H9 (cell line): ENCODE results near the gene RAB9A. TPM values are rescaled to one million over a fixed set of nuclear protein-coding genes. Genes with fewer than 3 reads are reported as not detected.

Experiments used
- DNase-seq: peaks from one replicate; pipeline ENCODE4 v3.0.0-alpha.2; 2017
- H2AFZ ChIP-seq: one replicate; pipeline ENCODE4 v1.6.1; 2013; ENCODE audit warnings: mild to moderate bottlenecking, low read length, control low read depth, moderate library complexity
- H2AK5ac ChIP-seq: 2 replicates; pipeline ENCODE4 v1.6.1; 2013; ENCODE audit warnings: low read length, control low read depth, mixed read lengths; ENCODE audit not compliant: insufficient read length
- H2BK120ac ChIP-seq: one replicate; pipeline ENCODE4 v1.6.1; 2013; ENCODE audit warnings: low read depth, mild to moderate bottlenecking, low read length, control low read depth, inconsistent platforms; ENCODE audit not compliant: poor library complexity, severe bottlenecking
- H2BK12ac ChIP-seq: 2 replicates; pipeline ENCODE4 v1.6.1; 2013; ENCODE audit warnings: low read length, control low read depth, mixed read lengths, low read depth; ENCODE audit not compliant: insufficient read length
- H2BK15ac ChIP-seq: 2 replicates; pipeline ENCODE4 v1.6.1; 2013; ENCODE audit warnings: low read depth, low read length, control low read depth
- H2BK20ac ChIP-seq: one replicate; pipeline ENCODE4 v1.6.1; 2013; ENCODE audit warnings: low read depth, mild to moderate bottlenecking, low read length, control low read depth, inconsistent platforms; ENCODE audit not compliant: poor library complexity, severe bottlenecking
- H2BK5ac ChIP-seq: 2 replicates; pipeline ENCODE4 v1.6.1; 2013; ENCODE audit warnings: low read length, control low read depth, mixed read lengths; ENCODE audit not compliant: insufficient read length
- H3K14ac ChIP-seq: 2 replicates; pipeline ENCODE4 v1.6.1; 2013; ENCODE audit warnings: low read length, control low read depth; ENCODE audit not compliant: insufficient read depth
- H3K18ac ChIP-seq: 2 replicates; pipeline ENCODE4 v1.6.1; 2013; ENCODE audit warnings: low read depth, mild to moderate bottlenecking, mixed read lengths, low read length, control low read depth; ENCODE audit not compliant: insufficient read length
- H3K23ac ChIP-seq: 2 replicates; pipeline ENCODE4 v1.6.1; 2013; ENCODE audit warnings: low read length, control low read depth, mixed read lengths, low read depth; ENCODE audit not compliant: insufficient read length
- H3K23me2 ChIP-seq: 2 replicates; pipeline ENCODE4 v1.6.1; 2013; ENCODE audit warnings: low read depth, mild to moderate bottlenecking, mixed read lengths, low read length, control low read depth; ENCODE audit not compliant: insufficient read length, poor library complexity, severe bottlenecking
- H3K27ac ChIP-seq: 2 replicates; pipeline ENCODE4 v1.5.1; 2013; ENCODE audit warnings: low read length, control low read depth, mixed read lengths, low read depth; ENCODE audit not compliant: insufficient read length
- H3K27me3 ChIP-seq: 2 replicates; pipeline ENCODE4 v1.6.1; 2013; ENCODE audit warnings: low read length, control low read depth, inconsistent platforms; ENCODE audit not compliant: insufficient read depth
- H3K4ac ChIP-seq: 2 replicates; pipeline ENCODE4 v1.6.1; 2013; ENCODE audit warnings: low read depth, mild to moderate bottlenecking, control low read depth, inconsistent platforms, low read length, moderate library complexity
- H3K4me1 ChIP-seq: 2 replicates; pipeline ENCODE4 v1.6.1; 2013; ENCODE audit warnings: low read length, control low read depth, inconsistent platforms; ENCODE audit not compliant: insufficient read depth
- H3K4me2 ChIP-seq: 2 replicates; pipeline ENCODE4 v1.6.1; 2013; ENCODE audit warnings: low read length, control low read depth, mixed read lengths; ENCODE audit not compliant: insufficient read length, insufficient read depth
- H3K56ac ChIP-seq: 2 replicates; pipeline ENCODE4 v1.6.1; 2013; ENCODE audit warnings: low read depth, mild to moderate bottlenecking, mixed read lengths, low read length, control low read depth; ENCODE audit not compliant: insufficient read length
- H3K79me1 ChIP-seq: 2 replicates; pipeline ENCODE4 v1.6.1; 2013; ENCODE audit warnings: low read depth, mild to moderate bottlenecking, moderate library complexity, low read length, control low read depth, inconsistent platforms; ENCODE audit not compliant: insufficient read depth, poor library complexity, severe bottlenecking
- H3K79me2 ChIP-seq: 2 replicates; pipeline ENCODE4 v1.6.1; 2013; ENCODE audit warnings: low read length, control low read depth, inconsistent platforms; ENCODE audit not compliant: insufficient read depth
- H3K9ac ChIP-seq: 2 replicates; pipeline ENCODE4 v1.6.1; 2013; ENCODE audit warnings: low read length, control low read depth, mixed read lengths; ENCODE audit not compliant: insufficient read length; ENCODE audit errors: extremely low read depth
- H3K9me3 ChIP-seq: one replicate; pipeline ENCODE4 v1.6.1; 2013; ENCODE audit warnings: low read depth, low read length, inconsistent platforms; ENCODE audit not compliant: control insufficient read depth
- H3T11ph ChIP-seq: one replicate; pipeline ENCODE4 v1.6.1; 2013; ENCODE audit warnings: mild to moderate bottlenecking, low read length, control low read depth, inconsistent platforms
- H4K20me1 ChIP-seq: one replicate; pipeline ENCODE4 v1.6.1; 2013; ENCODE audit not compliant: control insufficient read depth, insufficient read length, insufficient read depth
- H4K5ac ChIP-seq: 2 replicates; pipeline ENCODE4 v1.6.1; 2013; ENCODE audit warnings: low read depth, mild to moderate bottlenecking, mixed read lengths, low read length, control low read depth; ENCODE audit not compliant: insufficient read length
- H4K8ac ChIP-seq: replicated peaks from 2 replicates; pipeline ENCODE4 v1.6.1; 2013; ENCODE audit warnings: low read length, control low read depth, mixed read lengths, low read depth; ENCODE audit not compliant: insufficient read length
- H4K91ac ChIP-seq: 2 replicates; pipeline ENCODE4 v1.6.1; 2013; ENCODE audit warnings: low read depth, mild to moderate bottlenecking, moderate library complexity, mixed read lengths, low read length, control low read depth; ENCODE audit not compliant: insufficient read length
- H3K27ac Mint-ChIP-seq, 3 experiments: 2 replicates in 2 of 3; 3 replicates in 1 of 3; pipeline ENCODE4 v1.8.0; 2020 to 2021; ENCODE audit warnings: mixed read lengths in 3 of 3, mild to moderate bottlenecking in 1 of 3, moderate library complexity in 1 of 3
- H3K27me3 Mint-ChIP-seq: 2 replicates; pipeline ENCODE4 v1.8.0; 2021; ENCODE audit warnings: low read depth, mild to moderate bottlenecking, moderate library complexity, mixed read lengths
- H3K36me3 Mint-ChIP-seq, 3 experiments: 2 replicates in 2 of 3; 3 replicates in 1 of 3; pipeline ENCODE4 v1.8.0; 2020 to 2021; ENCODE audit warnings: low read depth in 3 of 3, mixed read lengths in 3 of 3; ENCODE audit not compliant: insufficient read depth in 1 of 3
- H3K4me1 Mint-ChIP-seq, 2 experiments: 2 replicates each; pipeline ENCODE4 v1.8.0; 2020; ENCODE audit warnings: mixed read lengths in 2 of 2
- H3K4me3 Mint-ChIP-seq, 2 experiments: 2 replicates in 1 of 2; 3 replicates in 1 of 2; pipeline ENCODE4 v1.8.0; 2020 to 2021; ENCODE audit warnings: mild to moderate bottlenecking in 2 of 2, mixed read lengths in 2 of 2, moderate library complexity in 1 of 2
- H3K9me3 Mint-ChIP-seq, 2 experiments: 2 replicates in 1 of 2; 3 replicates in 1 of 2; pipeline ENCODE4 v1.8.0; 2020; ENCODE audit warnings: mild to moderate bottlenecking in 2 of 2, mixed read lengths in 2 of 2, moderate library complexity in 1 of 2
- CTCF ChIP-seq: fragments of 200-600 bp; sonication (generic); conservative IDR thresholded peaks from 3 replicates; pipeline ENCODE4 v1.8.0; 2021; ENCODE audit warnings: antibody characterized with exemption, mild to moderate bottlenecking
- WGBS: extraction: QIAGEN DNeasy Blood & Tissue Kit; methylation state at CpG from one replicate; pipeline ENCODE4 v1.1.7; 2013; ENCODE audit warnings: missing lambda C conversion rate, low lambda C conversion rate, mixed read lengths; ENCODE audit not compliant: insufficient read length; ENCODE audit errors: extremely low coverage; 5-methylcytosine and 5-hydroxymethylcytosine counted together
- total RNA-seq: library from RNA; stranded (reverse); gene quantifications from 2 replicates; pipeline ENCODE4 v1.2.1, GENCODE V29; 2021

The RAB9A gene
- total RNA-seq, 1 experiment from 2014 or later: 21.3 TPM

GRCh38 chrX:13661735-13662288 lies 27.1 kb upstream of the RAB9A start:
- Mint-ChIP-seq H3K4me1 (peaks cover 6 to 7% of the 10 kb centered on the region in 2 experiments), H3K27me3 (no peaks in the 10 kb centered on the region), H3K9me3 (peaks cover 38 to 60% of the 10 kb centered on the region in 2 experiments), H3K27ac (no peak overlapping the region), H3K36me3 (peaks cover 15 to 38% (median 31%) of the 10 kb centered on the region in 3 experiments; a peak in 6 of 7 replicates), H3K4me3 (no peak overlapping the region)
- H2BK5ac ChIP-seq: no peak overlapping the region
- H3K23me2 ChIP-seq: no peaks in the 10 kb centered on the region
- no peak overlapping the region for H3K23ac ChIP-seq
- H3K27me3 ChIP-seq: no peaks in the 10 kb centered on the region
- H3K79me2 ChIP-seq: no peaks in the 10 kb centered on the region
- no peak overlapping the region for H3K4me2 ChIP-seq
- H3K18ac ChIP-seq: no peak overlapping the region
- no peak for TF ChIP-seq CTCF
- no peak overlapping the region for H3K27ac ChIP-seq
- H4K91ac ChIP-seq: no peak overlapping the region
- H3K4ac ChIP-seq: no peak overlapping the region
- H2BK120ac ChIP-seq: no peak overlapping the region
- H3K9me3 ChIP-seq: no peaks in the 10 kb centered on the region
- no peak overlapping the region for H4K5ac ChIP-seq
- H4K8ac ChIP-seq: no peak overlapping the region
- H2AK5ac ChIP-seq: no peak overlapping the region
- H2BK20ac ChIP-seq: no peak overlapping the region
- no peak for DNase-seq
- no peaks in the 10 kb centered on the region for H4K20me1 ChIP-seq
- H3T11ph ChIP-seq: no peak overlapping the region
- no peak overlapping the region for H2AFZ ChIP-seq
- no peaks in the 10 kb centered on the region for H3K4me1 ChIP-seq
- H2BK15ac ChIP-seq: no peak overlapping the region
- no peak overlapping the region for H3K56ac ChIP-seq
- H3K9ac ChIP-seq: no peak overlapping the region
- no peak overlapping the region for H2BK12ac ChIP-seq
- no peaks in the 10 kb centered on the region for H3K79me1 ChIP-seq
- no CpG with 5 or more reads among the region's 6 CpGs for WGBS
- H3K14ac ChIP-seq: no peak overlapping the region
